PC-9 (cell line): ENCODE measurements around the gene GALNT11. TPM values are rescaled to one million over a fixed set of nuclear protein-coding genes. Genes with fewer than 3 reads are reported as not detected.

Experiments
- BruUV-seq: library from RNA; stranded (reverse); fragments of 400-500 nt; replicated peaks from 2 replicates; lab custom pipeline; 2021; lab: Mats Ljungman, UMichigan
- CTCF ChIA-PET: fragments of 300-600 bp; sonication (Branson Sonifier 250); formaldehyde crosslinking; loops from one replicate; lab custom pipeline; 2022; ENCODE audit warnings: antibody characterized with exemption; lab: Charles Lee
- POLR2A ChIA-PET: fragments of 300-600 bp; sonication (Branson Sonifier 250); formaldehyde crosslinking; loops from one replicate; lab custom pipeline; 2022; ENCODE audit warnings: antibody characterized with exemption; ENCODE audit not compliant: unreplicated experiment; lab: Charles Lee
- DNase-seq, 2 experiments: peaks; one replicate each; pipeline versions ENCODE4 v3.0.0 to v3.0.0-alpha.2; 2015 to 2022; ENCODE audit warnings: mixed read lengths in 1 of 2
- H2AFZ ChIP-seq: fragments of 200-600 bp; sonication (generic); 2 replicates; pipeline ENCODE4 v1.8.1; 2017; ENCODE audit warnings: antibody characterized with exemption
- H3F3A ChIP-seq: fragments of 200-600 bp; sonication (generic); 2 replicates; pipeline ENCODE4 v1.8.1; 2017; ENCODE audit warnings: antibody characterized with exemption, mild to moderate bottlenecking, low read depth; ENCODE audit not compliant: insufficient read depth
- H3K27ac ChIP-seq: fragments of 200-600 bp; sonication (generic); 2 replicates; pipeline ENCODE4 v1.6.1; 2016; ENCODE audit warnings: mixed run types
- H3K27me3 ChIP-seq: fragments of 200-600 bp; sonication (generic); 2 replicates; pipeline ENCODE4 v1.6.1; 2016; ENCODE audit warnings: low read depth, mixed run types; ENCODE audit not compliant: insufficient read depth
- H3K36me3 ChIP-seq: fragments of 200-600 bp; sonication (generic); 2 replicates; pipeline ENCODE4 v1.6.1; 2016; ENCODE audit warnings: low read depth, mixed run types
- H3K4me1 ChIP-seq: fragments of 200-600 bp; sonication (generic); replicated peaks from 2 replicates; pipeline ENCODE4 v1.6.1; 2016; ENCODE audit warnings: mixed run types; ENCODE audit not compliant: insufficient read depth
- H3K4me2 ChIP-seq: fragments of 200-600 bp; sonication (generic); 2 replicates; pipeline ENCODE4 v1.6.1; 2017; ENCODE audit warnings: mixed run types
- H3K4me3 ChIP-seq: fragments of 200-600 bp; sonication (generic); 2 replicates; pipeline ENCODE4 v1.6.1; 2016; ENCODE audit warnings: mixed run types
- H3K79me2 ChIP-seq: fragments of 200-600 bp; sonication (generic); 2 replicates; pipeline ENCODE4 v1.6.1; 2017; ENCODE audit warnings: low read depth, mixed run types
- H3K9me2 ChIP-seq: fragments of 200-600 bp; sonication (generic); 2 replicates; pipeline ENCODE4 v1.8.1; 2017; ENCODE audit warnings: mild to moderate bottlenecking; ENCODE audit not compliant: insufficient read depth
- H3K9me3 ChIP-seq: fragments of 200-600 bp; sonication (generic); 2 replicates; pipeline ENCODE4 v1.8.1; 2016; ENCODE audit warnings: low read depth; ENCODE audit not compliant: insufficient read depth
- H4K20me1 ChIP-seq: fragments of 200-600 bp; sonication (generic); 2 replicates; pipeline ENCODE4 v1.8.1; 2017; ENCODE audit not compliant: insufficient read depth
- EZH2 ChIP-seq: fragments of 200-600 bp; sonication (generic); IDR thresholded peaks from 2 replicates; pipeline ENCODE4 v1.8.0; 2017; ENCODE audit warnings: antibody characterized with exemption, low read depth
- intact Hi-C: fragments of 100-400 bp; cut with micrococcal nuclease; formaldehyde crosslinking; loops from one replicate; pipeline ENCODE4 v1.10.0; 2022; ENCODE audit not compliant: unreplicated experiment
- total RNA-seq: library from RNA; stranded (reverse); gene quantifications from 2 replicates; pipeline ENCODE4 v1.2.3, GENCODE V29; 2021
- TF ChIP-seq, protein P1 (sequence below): fragments of 200-600 bp; sonication (generic); conservative IDR thresholded peaks from 2 replicates; pipeline ENCODE4 v1.6.1; 2017; ENCODE audit warnings: mixed run types, antibody characterized with exemption, mild to moderate bottlenecking, moderate library complexity

GALNT11 gene
- total RNA-seq, 1 experiment from 2014 or later, result 28.8 TPM

DNA sequence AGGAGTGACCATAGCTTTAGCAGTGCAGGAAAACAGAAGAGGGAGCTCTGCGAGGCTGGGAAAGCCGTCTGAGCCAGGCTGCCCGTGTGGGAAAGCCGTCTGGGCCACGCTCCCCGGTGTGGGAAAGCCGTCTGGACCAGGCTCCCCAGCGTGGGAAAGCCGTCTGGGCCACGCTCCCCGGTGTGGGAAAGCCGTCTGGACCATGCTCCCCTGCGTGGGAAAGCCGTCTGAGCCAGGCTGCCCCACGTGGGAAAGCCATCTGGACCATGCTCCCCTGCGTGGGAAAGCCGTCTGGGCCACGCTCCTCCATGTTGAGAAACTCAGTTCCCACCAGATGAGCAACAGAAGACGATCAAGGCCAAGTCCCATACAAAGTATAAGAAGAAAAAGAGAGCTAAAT, 101.8 kb downstream of the GALNT11 start:
- no peaks in the 10 kb centered on the region for H3K4me1 ChIP-seq
- TF ChIP-seq, protein P1, sequence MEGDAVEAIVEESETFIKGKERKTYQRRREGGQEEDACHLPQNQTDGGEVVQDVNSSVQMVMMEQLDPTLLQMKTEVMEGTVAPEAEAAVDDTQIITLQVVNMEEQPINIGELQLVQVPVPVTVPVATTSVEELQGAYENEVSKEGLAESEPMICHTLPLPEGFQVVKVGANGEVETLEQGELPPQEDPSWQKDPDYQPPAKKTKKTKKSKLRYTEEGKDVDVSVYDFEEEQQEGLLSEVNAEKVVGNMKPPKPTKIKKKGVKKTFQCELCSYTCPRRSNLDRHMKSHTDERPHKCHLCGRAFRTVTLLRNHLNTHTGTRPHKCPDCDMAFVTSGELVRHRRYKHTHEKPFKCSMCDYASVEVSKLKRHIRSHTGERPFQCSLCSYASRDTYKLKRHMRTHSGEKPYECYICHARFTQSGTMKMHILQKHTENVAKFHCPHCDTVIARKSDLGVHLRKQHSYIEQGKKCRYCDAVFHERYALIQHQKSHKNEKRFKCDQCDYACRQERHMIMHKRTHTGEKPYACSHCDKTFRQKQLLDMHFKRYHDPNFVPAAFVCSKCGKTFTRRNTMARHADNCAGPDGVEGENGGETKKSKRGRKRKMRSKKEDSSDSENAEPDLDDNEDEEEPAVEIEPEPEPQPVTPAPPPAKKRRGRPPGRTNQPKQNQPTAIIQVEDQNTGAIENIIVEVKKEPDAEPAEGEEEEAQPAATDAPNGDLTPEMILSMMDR, result no peak
- no peak for TF ChIP-seq EZH2
- DNase-seq, result no peak
- no TSS peak for BruUV-seq
- no peaks in the 10 kb centered on the region for H3K79me2 ChIP-seq
- H3K27me3 ChIP-seq, result no peaks in the 10 kb centered on the region
- intact Hi-C loops, result no loop called here
- H4K20me1 ChIP-seq, result no peaks in the 10 kb centered on the region
- no peak overlapping the region for H3K27ac ChIP-seq
- ChIA-PET CTCF (no interaction called here), POLR2A (no interaction called here)
- no peak overlapping the region for H3K4me2 ChIP-seq
- H3K9me2 ChIP-seq, result no peaks in the 10 kb centered on the region
- 0 out of 2 replicates have a peak, but pooled peaks cover 4% of the 10 kb centered on the region for H3K36me3 ChIP-seq
- H3K4me3 ChIP-seq, result no peak overlapping the region
- H2AFZ ChIP-seq, result no peak overlapping the region
- H3K9me3 ChIP-seq, result 0 out of 2 replicates have a peak, but pooled peaks cover 4% of the 10 kb centered on the region
- no peaks in the 10 kb centered on the region; the same call in 1 of the 2 replicates for H3F3A ChIP-seq

DNA sequence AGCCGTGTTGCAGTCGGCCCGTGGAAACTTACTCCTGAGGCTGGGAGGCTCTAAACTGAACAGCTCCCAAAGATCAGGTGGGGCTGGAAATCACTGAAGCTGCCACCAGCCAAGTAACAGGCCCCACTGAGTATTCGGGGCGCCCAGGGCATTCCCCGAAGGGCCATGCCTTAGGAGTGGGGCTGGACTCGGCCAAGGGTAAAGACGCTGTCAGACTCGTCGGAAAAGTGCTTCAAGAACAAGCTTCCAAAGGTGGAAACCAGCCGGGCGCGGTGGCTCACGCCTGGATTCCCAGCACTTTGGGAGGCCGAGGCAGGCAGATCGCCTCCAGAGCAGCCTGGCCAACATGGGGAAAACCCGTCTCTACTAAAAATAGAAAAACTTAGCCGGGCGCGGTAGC, 102.8 kb downstream of the GALNT11 start:
- Histone ChIP-seq H3K4me1 (no peaks in the 10 kb centered on the region), H2AFZ (no peak overlapping the region), H3K9me3 (0 out of 2 replicates have a peak, but pooled peaks cover 4% of the 10 kb centered on the region), H3F3A (no peaks in the 10 kb centered on the region; the same call in 1 of the 2 replicates), H3K4me2 (no peak overlapping the region), H3K36me3 (no peaks in the 10 kb centered on the region), H4K20me1 (no peaks in the 10 kb centered on the region), H3K4me3 (no peak overlapping the region), H3K79me2 (no peaks in the 10 kb centered on the region), H3K27me3 (no peaks in the 10 kb centered on the region), H3K9me2 (no peaks in the 10 kb centered on the region), H3K27ac (no peak overlapping the region)
- no TSS peak for BruUV-seq
- TF ChIP-seq, protein P1, result no peak
- no peak for TF ChIP-seq EZH2
- ChIA-PET POLR2A (no interaction called here), CTCF (no interaction called here)
- no peak for DNase-seq
- intact Hi-C loops, result no loop called here

GRCh38 chr7:152128741-152129461, 103.4 kb downstream of the GALNT11 start:
- Histone ChIP-seq H3K27me3 (no peaks in the 10 kb centered on the region), H3K36me3 (no peaks in the 10 kb centered on the region), H4K20me1 (no peaks in the 10 kb centered on the region), H3K9me3 (0 out of 2 replicates have a peak, but pooled peaks cover 4% of the 10 kb centered on the region), H2AFZ (no peak overlapping the region), H3K27ac (no peak overlapping the region), H3K79me2 (no peaks in the 10 kb centered on the region), H3K4me2 (no peak overlapping the region), H3K4me3 (no peak overlapping the region), H3F3A (no peaks in the 10 kb centered on the region; the same call in 1 of the 2 replicates), H3K9me2 (no peaks in the 10 kb centered on the region), H3K4me1 (no peaks in the 10 kb centered on the region)
- POLR2A ChIA-PET, result no interaction called here
- no TSS peak for BruUV-seq
- DNase-seq, result no peak
- CTCF ChIA-PET, result no interaction called here
- TF ChIP-seq, protein P1, result no peak
- no peak for TF ChIP-seq EZH2
- intact Hi-C loops, result no loop called here
